Measurements from ENCODE around the gene AURKB. TPM values are rescaled to one million over a fixed set of nuclear protein-coding genes. Genes with fewer than 3 reads are reported as not detected.

Gene AURKB
- total RNA-seq, 2 experiments from 2014 or later: 0.56 to 1.4 TPM

DNA sequence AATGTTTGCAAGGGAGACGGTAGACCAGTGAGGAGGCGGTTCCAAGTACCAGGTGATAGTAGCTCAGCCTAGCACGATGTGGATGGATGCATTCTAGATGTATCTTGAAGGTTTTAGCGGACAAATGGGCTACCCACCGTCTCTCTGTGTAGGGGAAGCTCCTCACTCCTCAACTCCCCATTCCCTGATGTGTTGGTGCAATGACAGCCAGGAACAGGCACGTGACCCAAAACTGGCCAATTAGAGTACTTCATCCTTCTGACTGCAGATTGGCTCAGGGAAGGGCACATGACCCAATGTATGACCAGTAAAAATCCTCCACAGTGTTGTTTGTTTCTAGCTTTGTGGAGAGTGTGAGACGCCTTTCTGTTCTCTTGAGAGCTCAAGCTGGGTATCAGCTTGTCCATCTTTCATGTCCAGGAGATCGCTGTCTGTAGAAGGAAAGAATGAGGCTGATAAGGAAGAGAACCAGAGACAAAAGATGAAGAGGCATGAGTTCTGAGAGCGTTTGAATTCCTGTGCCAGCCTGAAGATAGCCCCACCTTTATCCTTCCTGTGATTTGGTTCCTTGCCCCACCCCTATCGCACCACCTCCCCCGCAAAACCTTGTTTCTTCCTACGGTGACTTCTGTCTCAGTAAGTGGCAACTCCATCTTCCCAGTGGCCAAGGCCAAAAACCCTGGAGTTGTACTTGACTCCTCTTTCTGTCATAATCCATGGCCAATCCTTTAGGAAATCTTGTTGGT, 18.1 kb downstream of the AURKB start:
- intact Hi-C loops (cut with DNase I, micrococcal nuclease): loop anchor here in 1 of 2 experiments (5.0 kb wide), 1 partner anchor 95 kb away; the partner anchor contains the start of gene RANGRF
- CTCF ChIA-PET: interaction anchor here (1.0 to 1.2 kb wide), 3 partner anchors 36 to 98 kb away, joined by 3 to 4 read pairs (median 3); partner anchors contain the start of gene CTC1
- peak; percentile 37 for ATAC-seq (ENCODE audit: poor library complexity)
- peak in 9 of 14 experiments; percentile 19 to 85 (median 40) for DNase-seq
- Histone ChIP-seq H3K27me3 (ENCODE audit: control insufficient read depth in 1 of 2, insufficient read depth in 2 of 2, low read length in 2 of 2) (no peaks in the 10 kb centered on the region), H3K4me3 (ENCODE audit: low read length) (peak overlapping the region; percentile 50), H3K4me1 (ENCODE audit: insufficient read depth, low read length) (peaks cover 62% of the 10 kb centered on the region), H3K36me3 (ENCODE audit: insufficient read depth, low read length) (no peaks in the 10 kb centered on the region), H3K27ac (ENCODE audit: low read depth in 1 of 2, low read length in 2 of 2) (peak overlapping the region; percentile 22 to 71), H3K9me3 (ENCODE audit: control insufficient read depth in 1 of 2, insufficient read depth in 1 of 2, low read length in 2 of 2) (no peaks in the 10 kb centered on the region)
- POLR2A ChIA-PET: interaction anchor here (0.6 to 10.5 kb wide), 11 partner anchors 8 to 103 kb away, joined by 3 to 153 read pairs (median 9); partner anchors contain the start of genes AURKB, CTC1 and SLC25A35
- H3K27me3 Mint-ChIP-seq: no peaks in the 10 kb centered on the region
- no peak overlapping the region for H3K27ac Mint-ChIP-seq
- H3K4me3 Mint-ChIP-seq: no peak overlapping the region
- H3K36me3 Mint-ChIP-seq (ENCODE audit: low read depth): peaks cover 3% of the 10 kb centered on the region
- TF ChIP-seq, protein P1, sequence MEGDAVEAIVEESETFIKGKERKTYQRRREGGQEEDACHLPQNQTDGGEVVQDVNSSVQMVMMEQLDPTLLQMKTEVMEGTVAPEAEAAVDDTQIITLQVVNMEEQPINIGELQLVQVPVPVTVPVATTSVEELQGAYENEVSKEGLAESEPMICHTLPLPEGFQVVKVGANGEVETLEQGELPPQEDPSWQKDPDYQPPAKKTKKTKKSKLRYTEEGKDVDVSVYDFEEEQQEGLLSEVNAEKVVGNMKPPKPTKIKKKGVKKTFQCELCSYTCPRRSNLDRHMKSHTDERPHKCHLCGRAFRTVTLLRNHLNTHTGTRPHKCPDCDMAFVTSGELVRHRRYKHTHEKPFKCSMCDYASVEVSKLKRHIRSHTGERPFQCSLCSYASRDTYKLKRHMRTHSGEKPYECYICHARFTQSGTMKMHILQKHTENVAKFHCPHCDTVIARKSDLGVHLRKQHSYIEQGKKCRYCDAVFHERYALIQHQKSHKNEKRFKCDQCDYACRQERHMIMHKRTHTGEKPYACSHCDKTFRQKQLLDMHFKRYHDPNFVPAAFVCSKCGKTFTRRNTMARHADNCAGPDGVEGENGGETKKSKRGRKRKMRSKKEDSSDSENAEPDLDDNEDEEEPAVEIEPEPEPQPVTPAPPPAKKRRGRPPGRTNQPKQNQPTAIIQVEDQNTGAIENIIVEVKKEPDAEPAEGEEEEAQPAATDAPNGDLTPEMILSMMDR (IDR thresholded peaks at IDR 0.05): no peak
- peaks cover 16% of the 10 kb centered on the region for H3K4me1 Mint-ChIP-seq (ENCODE audit: low read depth)
- no peaks in the 10 kb centered on the region for H3K9me3 Mint-ChIP-seq

DNA sequence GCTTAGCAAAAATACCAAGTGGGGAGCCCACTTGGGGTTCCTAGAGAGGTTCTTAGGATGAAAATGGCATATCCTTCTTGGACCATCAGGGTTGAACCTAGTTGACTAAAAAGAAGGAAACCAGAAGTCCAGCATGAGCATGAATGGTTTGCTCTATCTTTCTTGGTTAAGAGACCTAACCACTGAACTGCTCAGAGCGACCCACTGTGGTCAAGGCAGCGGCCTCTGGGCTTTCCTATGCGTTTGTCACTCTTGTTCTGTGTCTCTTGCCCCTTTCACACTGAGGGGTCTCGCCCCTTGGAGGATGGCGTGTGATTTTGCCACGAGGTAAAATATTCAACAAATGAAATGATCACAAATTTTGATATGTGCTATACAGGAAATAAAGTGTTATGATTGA, 19.9 kb downstream of the AURKB start:
- Mint-ChIP-seq H3K4me3 (no peak overlapping the region), H3K27ac (peak overlapping the region; percentile 85), H3K9me3 (no peaks in the 10 kb centered on the region), H3K27me3 (no peaks in the 10 kb centered on the region), H3K36me3 (ENCODE audit: low read depth) (peaks cover 3% of the 10 kb centered on the region), H3K4me1 (ENCODE audit: low read depth) (peaks cover 12% of the 10 kb centered on the region)
- ATAC-seq (ENCODE audit: poor library complexity): no peak
- Histone ChIP-seq H3K9me3 (ENCODE audit: control insufficient read depth in 1 of 2, insufficient read depth in 1 of 2, low read length in 2 of 2) (no peaks in the 10 kb centered on the region), H3K27me3 (ENCODE audit: control insufficient read depth in 1 of 2, insufficient read depth in 2 of 2, low read length in 2 of 2) (no peaks in the 10 kb centered on the region), H3K4me3 (ENCODE audit: low read length) (peak overlapping the region; percentile 93), H3K4me1 (ENCODE audit: insufficient read depth, low read length) (peaks cover 77% of the 10 kb centered on the region), H3K36me3 (ENCODE audit: insufficient read depth, low read length) (no peaks in the 10 kb centered on the region), H3K27ac (ENCODE audit: low read depth in 1 of 2, low read length in 2 of 2) (no peak overlapping the region)
- TF ChIP-seq, protein P1 (IDR thresholded peaks at IDR 0.05): no peak
- no peak for DNase-seq
- CTCF ChIA-PET: interaction anchor here (1.0 to 2.0 kb wide), 4 partner anchors 10 to 110 kb away, joined by 3 to 5 read pairs (median 4); no protein-coding TSS in a partner anchor
- intact Hi-C loops (cut with DNase I, micrococcal nuclease): loop anchor here (1.0 to 5.0 kb wide), 4 partner anchors 10 to 97 kb away; partner anchors contain the start of gene RANGRF (in 1 of the 2)
- POLR2A ChIA-PET: interaction anchor here (0.6 to 10.5 kb wide), 21 partner anchors 9 to 334 kb away, joined by 3 to 344 read pairs (median 6); partner anchors contain the start of genes ALOXE3, AURKB, CTC1 and HES7

- Mint-ChIP-seq H3K4me1 (ENCODE audit: low read depth) (peaks cover 12% of the 10 kb centered on the region), H3K27ac (peak within 1 kb of the TSS; percentile 85), H3K9me3 (no peaks in the 10 kb centered on the region), H3K4me3 (no peak within 1 kb of the TSS), H3K27me3 (no peaks in the 10 kb centered on the region), H3K36me3 (ENCODE audit: low read depth) (peaks cover 3% of the 10 kb centered on the region)
- ATAC-seq (ENCODE audit: poor library complexity) (peak; percentile 68), DNase-seq (peak; percentile 84 to 99 (median 92))
- ChIA-PET POLR2A (interaction anchor here (0.6 to 10.5 kb wide), 23 partner anchors 9 to 333 kb away, joined by 3 to 344 read pairs (median 6); partner anchors contain the start of genes ALOXE3, AURKB, CTC1 and HES7), CTCF (interaction anchor here (0.7 to 4.7 kb wide), 7 partner anchors 10 to 111 kb away, joined by 3 to 30 read pairs (median 4); no protein-coding TSS in a partner anchor)
- no peaks in the 10 kb centered on the region for H3K9me3 ChIP-seq (ENCODE audit: control insufficient read depth in 1 of 2, insufficient read depth in 1 of 2, low read length in 2 of 2)
- H3K27me3 ChIP-seq (ENCODE audit: control insufficient read depth in 1 of 2, insufficient read depth in 2 of 2, low read length in 2 of 2): no peaks in the 10 kb centered on the region
- no peaks in the 10 kb centered on the region for H3K36me3 ChIP-seq (ENCODE audit: insufficient read depth, low read length)
- TF ChIP-seq, protein P1 (IDR thresholded peaks at IDR 0.05): no peak
- H3K4me1 ChIP-seq (ENCODE audit: insufficient read depth, low read length): peaks cover 77% of the 10 kb centered on the region
- H3K27ac ChIP-seq (ENCODE audit: low read depth in 1 of 2, low read length in 2 of 2): peak within 1 kb of the TSS; percentile 83
- H3K4me3 ChIP-seq (ENCODE audit: low read length): peak within 1 kb of the TSS; percentile 93
- intact Hi-C loops (cut with DNase I, micrococcal nuclease): loop anchor here (1.0 to 5.0 kb wide), 6 partner anchors 10 to 97 kb away; partner anchors contain the start of gene RANGRF (in 1 of the 2)
These were observed 20.5 kb downstream of the AURKB start, which contains the start of gene BORCS6 for GRCh38 chr17:8189711-8190477. Gene BORCS6 (minus strand): TSS chr17:8190180. CDS start chr17:8190140, 40 bp downstream.

Measured in CD4-positive, alpha-beta T cell (primary cell).